HFF-Myc (cell line): ENCODE data around the gene MAGED4.

Experiments
- DNase-seq: peaks from one replicate; pipeline ENCODE4 v3.0.0-alpha.2; 2011; ENCODE audit warnings: low read depth; ENCODE audit errors: extremely low read depth
- H3K4me3 ChIP-seq: replicated peaks from 2 replicates; pipeline ENCODE4 v1.5.1; 2011; ENCODE audit warnings: low read depth, mild to moderate bottlenecking, control low read depth, low read length
- TF ChIP-seq, protein P1 (sequence below): IDR thresholded peaks from 2 replicates; pipeline ENCODE4 v1.5.1; 2012; ENCODE audit warnings: mild to moderate bottlenecking, low read depth, low read length, control low read depth; ENCODE audit errors: missing control alignments

Gene MAGED4

DNA sequence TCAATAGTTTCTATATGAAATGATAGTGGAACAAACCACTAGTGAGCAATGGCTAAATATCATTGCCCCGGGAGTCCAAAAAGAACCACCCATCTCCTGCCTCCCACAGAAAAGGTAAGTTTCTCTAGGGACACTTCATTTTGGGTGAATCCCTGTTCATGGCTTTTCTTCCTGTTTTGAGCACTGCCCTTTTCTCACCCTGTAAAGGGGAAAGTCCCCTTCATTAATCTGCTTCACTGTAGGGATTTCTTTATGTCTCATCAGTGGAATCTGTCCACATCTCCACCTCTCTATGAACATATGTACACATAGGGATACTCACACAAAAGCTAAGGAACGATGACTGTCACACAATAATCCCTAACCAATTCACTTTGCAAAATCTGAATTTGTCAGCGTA, 28.6 kb downstream of the MAGED4 start:
- TF ChIP-seq, protein P1, sequence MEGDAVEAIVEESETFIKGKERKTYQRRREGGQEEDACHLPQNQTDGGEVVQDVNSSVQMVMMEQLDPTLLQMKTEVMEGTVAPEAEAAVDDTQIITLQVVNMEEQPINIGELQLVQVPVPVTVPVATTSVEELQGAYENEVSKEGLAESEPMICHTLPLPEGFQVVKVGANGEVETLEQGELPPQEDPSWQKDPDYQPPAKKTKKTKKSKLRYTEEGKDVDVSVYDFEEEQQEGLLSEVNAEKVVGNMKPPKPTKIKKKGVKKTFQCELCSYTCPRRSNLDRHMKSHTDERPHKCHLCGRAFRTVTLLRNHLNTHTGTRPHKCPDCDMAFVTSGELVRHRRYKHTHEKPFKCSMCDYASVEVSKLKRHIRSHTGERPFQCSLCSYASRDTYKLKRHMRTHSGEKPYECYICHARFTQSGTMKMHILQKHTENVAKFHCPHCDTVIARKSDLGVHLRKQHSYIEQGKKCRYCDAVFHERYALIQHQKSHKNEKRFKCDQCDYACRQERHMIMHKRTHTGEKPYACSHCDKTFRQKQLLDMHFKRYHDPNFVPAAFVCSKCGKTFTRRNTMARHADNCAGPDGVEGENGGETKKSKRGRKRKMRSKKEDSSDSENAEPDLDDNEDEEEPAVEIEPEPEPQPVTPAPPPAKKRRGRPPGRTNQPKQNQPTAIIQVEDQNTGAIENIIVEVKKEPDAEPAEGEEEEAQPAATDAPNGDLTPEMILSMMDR: no peak
- H3K4me3 ChIP-seq: no peak overlapping the region
- no peak for DNase-seq

DNA sequence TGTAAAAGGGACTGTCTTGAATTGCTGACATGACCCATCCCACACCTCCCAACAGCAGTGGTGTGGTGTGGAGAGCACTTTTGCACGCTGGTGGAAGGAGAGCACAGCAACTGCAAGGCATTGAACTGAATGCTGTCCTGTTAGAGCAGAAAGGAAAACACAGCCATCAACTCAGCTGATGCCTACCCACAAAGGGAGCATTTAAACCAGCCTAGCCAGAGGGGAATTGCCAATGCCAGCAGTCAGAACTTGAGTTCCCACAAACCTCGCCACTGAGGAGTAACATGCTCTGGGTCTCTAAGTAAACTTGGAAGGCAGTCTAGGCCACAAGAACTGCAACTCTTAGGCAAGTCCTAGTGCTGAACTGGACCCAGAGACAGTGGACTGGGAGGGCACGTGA, 31.9 kb downstream of the MAGED4 start:
- TF ChIP-seq, protein P1: no peak
- H3K4me3 ChIP-seq: no peak overlapping the region
- no peak for DNase-seq

DNA sequence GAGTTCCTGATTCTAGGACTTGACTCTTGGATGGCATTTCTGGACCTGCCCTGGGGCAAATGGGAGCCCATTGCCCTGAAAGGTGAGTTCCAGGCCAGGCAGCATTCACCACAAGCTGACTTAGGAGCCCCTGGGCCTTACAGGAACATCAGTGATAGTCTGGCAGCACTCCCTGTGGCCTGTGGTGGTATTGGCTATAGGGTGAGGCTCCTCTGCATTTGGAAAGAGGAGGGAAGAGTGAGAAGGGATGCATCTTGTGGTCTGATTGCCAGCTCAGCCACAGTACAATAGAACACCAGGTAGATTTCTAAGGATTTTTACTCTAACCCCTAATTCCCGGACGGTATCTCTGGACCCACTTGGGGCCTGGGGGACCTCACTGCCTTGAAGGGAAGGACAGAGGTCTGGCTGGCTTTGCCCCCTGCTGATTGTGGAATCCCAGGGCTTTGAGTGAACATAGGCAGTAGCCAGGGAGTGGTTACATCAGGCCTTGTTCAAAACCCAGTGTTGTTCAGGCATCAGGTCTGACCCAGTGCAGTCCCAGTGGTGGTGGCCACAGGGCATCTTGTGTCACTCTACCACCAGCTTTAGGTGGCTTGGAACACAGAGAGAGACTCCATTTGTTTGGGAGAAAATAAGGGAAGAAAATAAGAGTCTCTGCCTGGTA, 32.9 kb downstream of the MAGED4 start:
- no peak overlapping the region for H3K4me3 ChIP-seq
- TF ChIP-seq, protein P1: peak; percentile 3
- DNase-seq: no peak

DNA sequence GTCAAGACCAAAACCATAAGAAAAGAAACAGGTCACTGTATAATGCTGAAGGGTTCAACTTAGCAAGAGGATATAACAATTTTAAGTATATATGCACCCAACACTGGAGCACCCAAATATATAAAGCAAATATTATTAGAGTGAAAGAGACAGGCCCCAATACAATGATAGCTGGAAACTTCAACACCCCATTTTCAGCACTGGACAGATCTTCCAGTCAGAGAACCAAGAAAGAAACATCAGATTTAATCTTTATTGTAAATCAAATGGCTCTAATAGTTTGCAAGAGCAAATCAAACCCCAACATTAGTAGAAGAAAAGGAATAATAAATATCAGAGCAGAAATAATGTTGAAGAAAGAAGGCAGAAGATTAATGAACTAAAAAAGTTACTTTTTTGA, 36.2 kb downstream of the MAGED4 start:
- DNase-seq: no peak
- TF ChIP-seq, protein P1: no peak

More for the DNA sequence above, 36.2 kb downstream of the MAGED4 start:
- H3K4me3 ChIP-seq: no peak overlapping the region
